Stimulated activated CD8-positive, alpha-beta memory T cell treated with anti-CD3 and anti-CD28 coated beads, Interleukin-2, amount 100 ng/mL, for 1 hour (primary cell): ENCODE results near the gene RBSN.
"Not testable (repeated sequence)": the region's sequence is repeated elsewhere in the genome, so short reads cannot be mapped to it uniquely, and the experiment has no call there.

Experiments used
- DNase-seq, 2 donors: peaks; one replicate each; pipeline ENCODE4 v3.0.0-alpha.2; 2020; ENCODE audit warnings: low read depth in 2 of 2

The RBSN gene

GRCh38 chr3:15098503-15099363, at the start of gene RBSN:
RBSN (minus strand) TSS chr3:15099148; CDS start chr3:15096120, 3,028 bp downstream.
- peak; percentile 86 to 90 for DNase-seq

GRCh38 chr3:15148614-15149013, 49.7 kb upstream of the RBSN start:
- no peak for DNase-seq

- not testable (repeated sequence) for DNase-seq
Measured at GRCh38 chr3:15136885-15137284, 37.9 kb upstream of the RBSN start.

- not testable (repeated sequence) for DNase-seq
Measured at GRCh38 chr3:15134968-15135367, 36.0 kb upstream of the RBSN start.

GRCh38 chr3:15128403-15128802, 29.5 kb upstream of the RBSN start:
- not testable (repeated sequence) for DNase-seq

GRCh38 chr3:15126975-15127374, 28.0 kb upstream of the RBSN start:
- DNase-seq, result not testable (repeated sequence)

GRCh38 chr3:15122398-15122797, 23.4 kb upstream of the RBSN start:
- no peak for DNase-seq

- no peak for DNase-seq
Measured at GRCh38 chr3:15121936-15122335, 23.0 kb upstream of the RBSN start.

GRCh38 chr3:15120986-15121385, 22.0 kb upstream of the RBSN start:
- DNase-seq, result no peak

GRCh38 chr3:15117011-15117410, 18.1 kb upstream of the RBSN start:
- no peak for DNase-seq

GRCh38 chr3:15116032-15116669, 17.2 kb upstream of the RBSN start:
- no peak for DNase-seq

- DNase-seq, result no peak
Measured at GRCh38 chr3:15114466-15115358, 15.8 kb upstream of the RBSN start.

GRCh38 chr3:15113884-15114283, 14.9 kb upstream of the RBSN start:
- DNase-seq, result no peak

GRCh38 chr3:15113471-15113870, 14.5 kb upstream of the RBSN start:
- no peak for DNase-seq

- no peak for DNase-seq
Measured at GRCh38 chr3:15112011-15112410, 13.1 kb upstream of the RBSN start.

- DNase-seq, result no peak
Measured at GRCh38 chr3:15110206-15110605, 11.3 kb upstream of the RBSN start.

GRCh38 chr3:15108869-15109268, 9.9 kb upstream of the RBSN start:
- DNase-seq, result no peak

GRCh38 chr3:15108082-15108545, 9.2 kb upstream of the RBSN start:
- DNase-seq, result peak; percentile 41 to 51

- DNase-seq, result no peak
Measured at GRCh38 chr3:15107075-15107947, 8.4 kb upstream of the RBSN start.

- DNase-seq, result no peak
Measured at GRCh38 chr3:15102836-15103235, 3.9 kb upstream of the RBSN start.

- DNase-seq, result no peak
Measured at GRCh38 chr3:15102256-15102655, 3.3 kb upstream of the RBSN start.
